Lower lobe of right lung (tissue), 2 donors: ENCODE data around the gene NR2E3. TPM values are rescaled to one million over a fixed set of nuclear protein-coding genes. Genes with fewer than 3 reads are reported as not detected.

Experiments used
- ATAC-seq, 2 donors: fragments of 200-7000 bp; cut with Tn5 transposase; one replicate each; pipeline ENCODE4 v1.9.1; 2020 to 2022; ENCODE audit warnings: mild to moderate bottlenecking in 2 of 2, moderate library complexity in 2 of 2
- DNase-seq: peaks from one replicate; pipeline ENCODE4 v3.0.0-alpha.2; 2020
- H3K27ac ChIP-seq: fragments of 200-600 bp; one replicate; pipeline ENCODE4 v1.8.0; 2022
- H3K27me3 ChIP-seq: fragments of 200-600 bp; one replicate; pipeline ENCODE4 v1.8.0; 2022; ENCODE audit warnings: low read depth
- H3K36me3 ChIP-seq: fragments of 200-600 bp; one replicate; pipeline ENCODE4 v1.8.0; 2022; ENCODE audit warnings: mild to moderate bottlenecking
- H3K4me1 ChIP-seq: fragments of 200-600 bp; one replicate; pipeline ENCODE4 v1.8.0; 2022
- H3K4me3 ChIP-seq: fragments of 200-600 bp; one replicate; pipeline ENCODE4 v1.8.0; 2022; ENCODE audit warnings: mild to moderate bottlenecking
- H3K9me3 ChIP-seq: fragments of 200-600 bp; one replicate; pipeline ENCODE4 v1.8.0; 2022
- CTCF ChIP-seq: fragments of 200-600 bp; IDR thresholded peaks from one replicate; pipeline ENCODE4 v1.8.0; 2022; ENCODE audit warnings: antibody characterized with exemption, mild to moderate bottlenecking
- intact Hi-C: fragments of 100-400 bp; cut with DNase I; formaldehyde crosslinking; loops from one replicate; pipeline ENCODE4 v1.11.0; 2022
- total RNA-seq: library from RNA; stranded (reverse); fragmentation: NEBNext Ultra II Directional; extraction: Animal tissue kit (Norgen Biotek cat#: 25700); gene quantifications from one replicate; pipeline ENCODE4 v1.2.1, GENCODE V29; 2021
- donor health status: DM: no; HTN: yes; CAD: no; lungs with severe emphysema.

NR2E3 gene
- total RNA-seq, 1 donor from 2014 or later = not detected

- Histone ChIP-seq H3K9me3 (no peaks in the 10 kb centered on the region), H3K36me3 (no peaks in the 10 kb centered on the region), H3K4me3 (no peak overlapping the region), H3K27me3 (no peaks in the 10 kb centered on the region), H3K4me1 (no peaks in the 10 kb centered on the region), H3K27ac (no peak overlapping the region)
- ATAC-seq = no peak
- intact Hi-C loops = no loop called here
- no peak for TF ChIP-seq CTCF
- DNase-seq = no peak
These were observed 23.7 kb upstream of the NR2E3 start for GRCh38 chr15:71786673-71787072.

GRCh38 chr15:71788646-71789579 is 21.4 kb upstream of the NR2E3 start:
- intact Hi-C loops = no loop called here
- Histone ChIP-seq H3K4me1 (no peaks in the 10 kb centered on the region), H3K27ac (no peak overlapping the region), H3K27me3 (no peaks in the 10 kb centered on the region), H3K9me3 (no peaks in the 10 kb centered on the region), H3K4me3 (no peak overlapping the region), H3K36me3 (no peaks in the 10 kb centered on the region)
- ATAC-seq (no peak), DNase-seq (no peak)
- TF ChIP-seq CTCF = no peak

- Histone ChIP-seq H3K27ac (no peak overlapping the region), H3K36me3 (no peaks in the 10 kb centered on the region), H3K27me3 (no peaks in the 10 kb centered on the region), H3K9me3 (no peaks in the 10 kb centered on the region), H3K4me1 (no peaks in the 10 kb centered on the region), H3K4me3 (no peak overlapping the region)
- no peak for ATAC-seq
- intact Hi-C loops = no loop called here
- TF ChIP-seq CTCF = no peak
- DNase-seq = no peak
These were observed 20.7 kb upstream of the NR2E3 start for GRCh38 chr15:71789616-71790015.

GRCh38 chr15:71790081-71790480 is 20.3 kb upstream of the NR2E3 start:
- Histone ChIP-seq H3K27ac (no peak overlapping the region), H3K36me3 (no peaks in the 10 kb centered on the region), H3K9me3 (no peaks in the 10 kb centered on the region), H3K4me3 (no peak overlapping the region), H3K4me1 (no peaks in the 10 kb centered on the region), H3K27me3 (no peaks in the 10 kb centered on the region)
- peak in 1 of 2 donors; percentile 54 for ATAC-seq
- DNase-seq = no peak
- no peak for TF ChIP-seq CTCF
- intact Hi-C loops = no loop called here

GRCh38 chr15:71791975-71792374 is 18.4 kb upstream of the NR2E3 start:
- DNase-seq = no peak
- no peaks in the 10 kb centered on the region for H3K4me1 ChIP-seq
- no peak for TF ChIP-seq CTCF
- no peak overlapping the region for H3K27ac ChIP-seq
- no peak for ATAC-seq
- no peaks in the 10 kb centered on the region for H3K27me3 ChIP-seq
- intact Hi-C loops = no loop called here
- H3K9me3 ChIP-seq = no peaks in the 10 kb centered on the region
- H3K4me3 ChIP-seq = no peak overlapping the region
- no peaks in the 10 kb centered on the region for H3K36me3 ChIP-seq
